ENCODE data around the gene TYW1B.
"Not testable (repeated sequence)": the region's sequence is repeated elsewhere in the genome, so short reads cannot be mapped to it uniquely, and the experiment has no call there.

TYW1B gene

DNA sequence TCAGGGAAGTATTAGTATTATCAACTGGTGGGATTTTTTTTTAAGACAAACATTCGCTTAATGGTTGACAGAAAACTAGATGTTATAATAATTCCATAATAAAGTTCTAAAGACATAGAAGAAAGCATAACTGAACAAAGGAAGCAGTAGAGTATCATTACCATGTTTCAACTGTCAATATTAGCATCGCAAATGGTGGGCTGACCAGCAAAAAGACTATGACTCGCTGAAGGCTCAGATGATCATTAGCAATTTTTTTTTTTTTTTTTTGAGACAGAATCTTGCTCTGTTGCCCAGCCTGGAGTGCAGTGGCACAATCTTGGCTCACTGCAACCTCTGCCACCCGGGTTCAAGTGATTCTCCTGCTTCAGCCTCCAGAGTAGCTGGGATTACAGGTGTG is 74.8 kb downstream of the TYW1B start:
- not testable (repeated sequence) for DNase-seq (ENCODE audit: low read depth)

DNA sequence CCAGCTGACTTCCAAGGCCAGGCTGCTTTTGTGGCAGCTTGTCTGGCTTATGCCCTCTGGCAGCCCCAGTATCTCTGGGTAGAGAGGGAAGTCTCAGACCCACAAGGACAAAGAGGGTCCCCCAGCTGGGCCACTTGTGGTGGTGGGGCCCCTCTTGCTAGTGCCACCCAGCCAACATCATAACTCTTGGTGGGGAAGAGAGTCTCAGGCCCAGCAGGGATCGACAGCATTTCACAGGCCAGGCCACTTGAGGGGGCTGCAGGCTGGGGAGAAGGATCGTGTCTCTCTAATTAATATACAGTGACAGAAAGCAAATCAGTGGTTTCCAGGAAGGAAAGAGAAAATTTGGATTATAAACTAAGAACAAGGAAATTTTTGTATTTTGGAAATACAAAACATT is 76.0 kb downstream of the TYW1B start:
- no peak for DNase-seq (ENCODE audit: low read depth)

DNA sequence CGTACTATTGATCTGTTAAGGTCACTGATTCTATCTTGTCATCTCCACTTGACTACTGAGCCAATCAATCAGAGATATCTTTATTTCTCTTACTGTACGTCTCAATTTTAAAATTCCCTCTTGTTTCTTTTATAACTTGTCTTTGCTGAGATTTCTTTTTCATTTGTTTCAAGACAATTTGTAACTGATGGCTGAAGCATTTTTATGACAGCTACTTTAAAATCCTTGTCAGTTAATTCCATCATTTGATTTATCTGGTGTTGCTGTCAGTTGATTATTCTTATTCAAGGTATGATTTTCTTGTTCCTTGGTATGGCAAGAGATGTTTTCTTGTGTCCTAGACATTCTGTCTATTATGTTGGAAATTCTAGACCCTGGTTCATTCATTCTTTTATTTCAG is 76.6 kb downstream of the TYW1B start:
- no peak for DNase-seq (ENCODE audit: low read depth)

DNA sequence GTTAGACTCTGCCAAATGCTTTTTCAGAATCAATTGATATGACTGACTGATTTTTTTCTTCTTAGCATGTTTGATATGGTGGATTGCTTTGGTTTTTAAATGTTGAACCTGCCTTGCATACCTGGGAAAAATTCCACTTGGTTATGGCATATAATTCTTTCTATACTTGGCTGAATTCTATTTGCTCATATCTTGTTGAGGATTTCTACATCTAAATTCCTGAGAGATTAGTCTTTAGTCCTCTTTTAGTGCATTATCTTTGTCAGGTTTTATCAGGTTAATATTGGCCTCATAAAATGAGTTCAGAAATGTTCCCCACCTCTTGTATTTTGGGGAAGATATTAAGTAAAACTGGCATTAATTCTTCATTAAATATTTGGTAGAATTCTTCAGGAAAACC is 79.4 kb downstream of the TYW1B start:
- DNase-seq (ENCODE audit: low read depth), result not testable (repeated sequence)

DNA sequence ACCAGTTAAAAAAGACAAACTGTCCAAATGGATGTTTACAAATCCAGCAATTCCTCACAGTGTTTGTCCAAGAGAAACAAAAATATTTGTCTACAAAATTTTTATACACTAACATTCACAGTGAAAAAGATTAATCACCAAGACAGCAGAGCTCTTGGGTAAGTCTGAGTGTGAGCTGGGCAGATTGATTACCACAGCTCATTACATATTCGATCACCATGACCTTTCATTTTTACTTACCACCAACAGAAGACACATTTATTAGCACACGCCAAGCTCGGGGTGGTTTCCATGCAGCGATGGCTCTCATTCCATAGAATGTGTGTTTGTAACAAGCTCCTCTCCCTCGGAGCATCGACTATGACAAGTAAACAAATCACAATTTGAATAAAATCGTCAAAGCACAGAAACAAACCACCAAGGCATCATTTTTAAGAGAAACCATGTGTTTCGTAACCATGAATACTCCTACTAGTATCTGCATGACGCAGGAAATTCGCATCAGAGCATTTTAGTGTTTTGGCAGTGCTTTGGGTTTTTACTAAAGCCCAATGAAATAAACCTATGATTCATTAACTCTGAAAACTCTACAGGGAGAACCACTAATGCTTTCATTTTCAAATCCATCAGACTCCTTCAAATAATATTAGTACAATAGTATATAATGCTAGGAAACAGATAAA is 83.6 kb downstream of the TYW1B start:
- DNase-seq (ENCODE audit: low read depth), result not testable (repeated sequence)

DNA sequence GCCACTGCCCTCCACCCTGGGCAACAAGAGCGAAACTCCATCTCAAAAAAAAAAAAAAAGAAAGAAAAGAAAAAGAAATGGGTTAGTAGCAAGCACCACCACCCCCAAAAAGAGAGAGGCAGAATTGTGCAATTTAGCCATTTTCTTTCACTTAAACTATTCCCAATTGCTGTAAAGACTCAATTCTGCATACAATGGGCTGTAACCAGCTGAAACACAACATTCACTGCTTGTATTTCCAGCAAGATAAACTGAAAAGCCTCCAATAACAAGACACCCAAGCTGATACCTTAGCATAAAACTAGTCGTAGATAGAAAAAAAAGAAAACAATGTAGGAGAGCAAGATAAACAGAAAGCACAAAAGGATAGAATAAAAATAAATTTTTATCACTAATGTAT is 84.2 kb downstream of the TYW1B start:
- not testable (repeated sequence) for DNase-seq (ENCODE audit: low read depth)

DNA sequence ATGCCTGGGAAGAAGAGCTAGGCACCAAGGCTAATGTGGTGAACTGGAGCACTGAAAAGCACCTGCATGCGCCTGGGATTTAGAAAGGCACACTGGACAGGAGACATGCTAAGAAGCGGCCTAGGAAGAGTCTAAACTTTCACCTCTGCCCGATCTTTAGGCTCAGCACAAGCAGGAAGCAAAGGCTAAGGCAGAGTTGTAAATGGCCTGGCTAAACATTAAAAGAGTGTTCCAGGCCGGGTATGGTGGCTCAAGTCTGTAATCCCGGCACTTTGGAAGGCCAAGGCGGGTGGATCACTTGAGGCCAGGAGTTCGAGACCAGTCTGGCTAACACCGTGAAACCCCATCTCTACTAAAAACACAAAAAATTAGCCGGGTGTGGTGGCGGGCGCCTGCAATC is 88.3 kb downstream of the TYW1B start:
- not testable (repeated sequence) for DNase-seq (ENCODE audit: low read depth)

DNA sequence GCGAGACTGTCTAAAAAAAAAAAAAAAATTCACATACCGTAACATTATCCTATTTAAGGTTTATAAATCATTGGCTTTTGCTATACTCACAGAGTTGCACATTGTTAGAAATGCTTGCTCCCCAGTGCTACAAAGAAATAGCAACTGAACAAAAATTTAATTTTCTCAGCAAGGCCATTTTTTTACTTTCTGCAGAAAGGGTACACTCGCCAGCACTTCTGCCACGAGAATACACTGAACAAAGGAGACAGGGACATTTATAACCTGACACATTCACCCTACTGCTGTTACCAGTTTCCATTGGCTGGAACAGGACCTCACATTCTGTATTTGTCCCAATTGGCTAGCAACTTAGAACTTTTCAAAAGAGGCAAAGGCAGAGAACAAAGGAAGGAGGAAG is 92.1 kb downstream of the TYW1B start:
- not testable (repeated sequence) for DNase-seq (ENCODE audit: low read depth)

DNA sequence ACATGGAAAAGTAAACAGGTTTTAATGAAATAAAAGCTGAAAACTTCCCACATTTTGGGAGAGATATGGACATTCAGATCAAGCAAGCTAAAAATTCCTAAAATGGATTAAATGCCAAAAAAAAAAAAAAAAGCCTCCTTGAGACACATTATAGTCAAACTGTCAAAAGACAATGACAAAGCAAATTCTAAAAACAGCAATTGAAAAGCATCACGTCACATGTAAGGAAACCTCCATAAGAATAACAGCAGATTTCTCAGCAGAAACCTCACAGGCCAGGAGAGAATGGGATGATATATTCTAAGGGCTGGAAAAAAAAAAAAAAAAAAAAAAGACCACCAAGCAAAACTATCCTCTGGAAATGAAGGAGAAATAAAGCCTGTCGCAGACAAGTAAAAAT is 97.2 kb downstream of the TYW1B start:
- not testable (repeated sequence) for DNase-seq (ENCODE audit: low read depth)

DNA sequence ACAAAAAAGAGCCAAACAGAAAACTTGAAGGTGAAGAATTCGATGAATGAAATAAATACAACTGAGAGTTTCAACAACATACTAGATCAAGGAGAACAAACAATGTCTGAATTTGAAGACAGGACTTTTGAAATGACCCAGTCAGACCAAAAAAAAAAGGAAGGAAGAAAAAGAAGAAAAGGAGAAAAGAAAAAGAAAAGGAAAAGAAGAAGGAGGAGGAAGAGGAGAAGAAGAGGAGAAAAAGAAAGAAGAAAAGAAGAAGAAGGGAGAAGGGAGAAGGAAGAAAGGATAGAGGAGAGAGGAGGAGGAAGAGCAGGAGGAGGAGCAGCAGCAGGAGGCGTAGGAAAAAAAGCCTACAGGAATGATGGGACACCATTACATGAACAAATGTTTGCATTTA is 97.6 kb downstream of the TYW1B start:
- not testable (repeated sequence) for DNase-seq (ENCODE audit: low read depth)

DNA sequence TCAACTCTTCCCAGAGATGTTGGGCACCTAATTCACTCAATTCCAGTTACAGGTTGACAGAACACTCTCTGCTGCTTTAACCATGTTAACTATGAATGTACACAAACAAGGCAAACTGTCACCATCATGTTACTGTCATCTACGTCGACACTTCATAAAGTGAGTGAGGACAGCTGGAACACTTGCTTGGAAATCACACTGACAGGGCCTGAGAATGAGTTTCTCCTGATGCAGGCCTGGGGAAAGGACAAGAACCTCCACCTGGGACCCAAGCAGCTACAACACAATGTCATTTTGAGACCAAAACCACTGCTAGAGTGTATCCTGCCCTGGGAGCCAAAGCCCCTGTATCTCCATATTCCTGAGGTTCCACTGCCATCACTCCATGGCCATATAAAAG is 98.9 kb downstream of the TYW1B start:
- DNase-seq (ENCODE audit: low read depth), result not testable (repeated sequence)

DNA sequence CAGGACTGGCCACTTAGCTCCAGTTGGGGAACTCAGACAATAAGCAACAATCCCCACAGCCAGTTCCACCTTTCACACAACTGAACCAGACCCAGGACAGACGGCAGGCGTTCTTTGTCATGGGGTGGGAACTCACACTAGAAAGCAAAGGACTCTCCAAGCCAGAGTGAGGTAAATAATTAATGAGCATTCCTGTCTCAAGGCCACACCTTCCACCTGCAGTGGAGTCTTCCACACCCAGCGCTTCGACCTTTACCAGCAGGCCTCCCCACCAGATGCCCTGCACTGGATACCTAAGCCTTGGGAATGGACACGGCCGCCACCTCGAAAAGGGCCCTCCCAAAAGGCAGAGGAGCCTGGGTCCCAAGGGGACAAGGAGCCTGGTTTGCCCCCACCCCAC is 105.3 kb downstream of the TYW1B start:
- DNase-seq (ENCODE audit: low read depth), result not testable (repeated sequence)

DNA sequence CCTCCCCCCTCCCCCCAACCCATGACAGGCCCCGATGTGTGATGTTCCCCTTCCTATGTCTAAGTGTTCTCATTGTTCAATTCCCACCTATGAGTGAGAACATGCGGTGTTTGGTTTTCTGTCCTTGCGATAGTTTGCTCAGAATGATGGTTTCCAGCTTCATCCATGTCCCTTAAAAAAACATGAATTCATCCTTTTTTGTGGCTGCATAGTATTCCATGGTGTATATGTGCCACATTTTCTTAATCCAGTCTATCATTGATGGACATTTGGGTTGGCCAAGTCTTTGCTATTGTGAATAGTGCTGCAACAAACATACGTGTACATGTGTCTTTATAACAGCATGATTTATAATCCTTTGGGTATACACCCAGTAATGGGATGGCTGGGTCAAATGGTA is 107.1 kb downstream of the TYW1B start:
- not testable (repeated sequence) for DNase-seq (ENCODE audit: low read depth)

DNA sequence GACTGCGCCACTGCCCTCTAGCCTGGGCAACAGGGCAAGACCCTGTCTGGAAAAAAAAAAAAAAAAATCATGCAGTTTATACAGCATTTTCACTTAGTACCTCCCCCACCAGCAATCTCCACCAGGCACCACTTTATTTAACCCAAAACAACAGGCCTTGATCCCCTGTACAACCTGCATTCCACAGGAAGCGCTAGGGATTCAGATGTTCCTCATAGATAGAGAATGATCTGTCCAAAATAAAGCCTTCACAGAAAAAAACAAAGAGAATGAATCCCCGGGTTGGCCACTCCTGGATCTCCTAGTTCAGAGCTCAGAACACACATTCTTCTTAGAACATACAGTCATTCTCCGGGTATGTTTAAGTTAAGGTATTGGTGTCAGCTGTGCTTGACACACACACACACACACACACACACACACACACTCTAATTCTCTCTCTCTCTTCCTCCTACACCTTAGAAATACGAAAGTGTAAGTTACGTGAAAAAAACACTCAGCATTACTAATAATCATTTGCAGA is 110.7 kb downstream of the TYW1B start:
- DNase-seq (ENCODE audit: low read depth), result not testable (repeated sequence)

DNA sequence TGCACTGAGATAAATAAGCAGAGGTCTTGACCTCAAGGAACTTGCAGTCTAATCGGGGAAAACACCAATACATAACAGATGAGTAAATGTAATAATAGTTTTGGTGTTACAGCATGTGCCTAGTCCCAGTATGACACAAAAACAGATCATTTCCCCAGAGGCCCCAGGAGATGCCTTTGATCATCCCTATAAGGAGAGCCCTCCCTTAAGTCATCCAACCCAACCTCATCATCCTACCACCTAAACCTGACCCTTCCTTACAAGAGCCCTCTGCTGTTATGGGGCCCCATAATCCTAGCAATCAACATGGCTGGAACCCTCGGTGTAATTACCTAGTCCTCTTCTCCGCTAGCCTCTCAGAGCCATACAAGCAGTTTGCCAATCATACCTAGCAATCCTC is 116.1 kb downstream of the TYW1B start:
- DNase-seq (ENCODE audit: low read depth), result not testable (repeated sequence)

DNA sequence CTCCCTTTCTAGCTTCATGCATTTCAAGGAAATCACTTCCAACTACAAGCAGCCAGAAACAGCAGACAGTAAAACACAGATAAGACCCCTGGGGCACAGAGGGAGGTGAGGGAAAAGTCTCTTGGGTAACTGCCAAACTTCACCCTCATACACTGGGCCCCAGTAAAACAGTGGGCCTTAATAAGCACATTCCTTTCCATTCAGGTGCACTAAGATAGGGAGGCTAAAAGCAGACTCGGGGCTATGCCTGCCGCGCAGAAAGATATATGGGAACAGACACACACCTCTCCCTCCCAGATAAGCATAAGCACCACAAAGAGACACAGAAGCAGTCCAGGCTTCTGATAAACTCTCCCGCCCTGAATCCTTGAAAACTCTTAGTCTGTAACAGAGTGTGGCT is 117.0 kb downstream of the TYW1B start:
- no peak for DNase-seq (ENCODE audit: low read depth)

DNA sequence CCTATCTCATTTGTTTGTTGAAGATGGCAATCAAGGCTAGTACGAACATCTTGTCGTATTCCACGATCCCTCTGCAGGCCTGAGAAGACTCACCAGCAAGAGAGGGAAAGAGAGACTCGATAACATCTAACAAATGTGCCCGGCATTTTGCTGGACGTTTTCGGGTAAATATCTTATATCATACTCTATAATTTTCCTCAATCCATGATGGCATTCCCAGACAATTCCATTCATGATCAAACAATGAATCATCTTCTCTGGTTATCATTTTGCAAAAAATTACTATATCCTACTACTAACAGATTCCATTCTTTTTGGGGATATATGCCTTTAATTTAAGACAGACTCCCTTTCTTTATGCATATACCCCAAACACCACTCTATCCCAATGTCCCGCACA is 118.1 kb downstream of the TYW1B start:
- DNase-seq (ENCODE audit: low read depth), result no peak

DNA sequence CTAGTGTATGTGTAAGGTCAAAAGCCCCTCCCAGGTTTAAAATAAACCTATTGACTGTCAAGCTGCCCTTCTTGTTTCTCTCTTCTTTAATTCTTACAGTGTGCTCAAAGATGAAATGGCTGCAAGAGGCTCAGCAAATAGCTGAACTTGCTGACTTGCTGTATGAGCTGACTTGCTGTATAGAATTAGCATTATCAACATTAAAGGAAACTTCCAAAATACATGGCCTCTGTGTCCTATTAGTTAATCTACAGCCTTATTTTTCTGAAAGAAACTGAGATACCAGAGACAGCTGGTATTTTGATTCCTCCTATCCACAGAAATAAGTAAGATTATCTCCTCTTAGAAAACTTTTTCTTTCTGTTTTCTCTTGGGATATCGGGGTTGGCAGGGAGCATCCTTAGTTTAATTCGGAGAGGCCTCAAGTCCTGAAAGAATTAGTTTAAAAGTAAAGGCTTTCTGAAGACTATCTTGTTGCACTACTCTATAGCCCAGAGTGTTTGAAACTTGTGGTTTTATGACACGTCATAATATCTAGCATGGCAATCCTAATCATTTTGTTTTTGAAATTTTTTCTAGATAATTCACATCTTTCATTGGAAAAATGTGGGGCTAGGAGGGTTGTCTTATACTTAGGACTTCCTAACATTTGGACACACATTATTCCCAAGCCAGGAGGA is 119.5 kb downstream of the TYW1B start:
- DNase-seq (ENCODE audit: low read depth), result not testable (repeated sequence)

DNA sequence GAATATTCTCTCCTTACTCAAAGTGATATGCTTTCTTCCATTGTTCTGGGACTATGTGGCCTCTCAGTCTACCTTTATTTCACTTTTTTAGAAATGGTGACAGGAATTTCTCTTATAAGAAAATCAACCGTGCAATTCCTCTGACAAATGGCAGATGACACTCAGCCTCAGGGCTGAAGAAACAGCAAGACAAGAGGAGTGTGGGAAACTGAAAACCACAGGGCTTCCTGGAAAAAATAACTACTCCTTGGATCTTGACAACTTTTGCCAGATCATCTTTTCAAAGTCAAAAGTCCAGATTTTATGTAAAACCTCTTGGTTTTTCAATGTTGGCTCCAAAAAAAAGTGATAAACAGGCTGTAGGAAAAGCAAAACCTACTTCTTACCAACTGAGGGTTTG is 121.5 kb downstream of the TYW1B start:
- no peak for DNase-seq (ENCODE audit: low read depth)

DNA sequence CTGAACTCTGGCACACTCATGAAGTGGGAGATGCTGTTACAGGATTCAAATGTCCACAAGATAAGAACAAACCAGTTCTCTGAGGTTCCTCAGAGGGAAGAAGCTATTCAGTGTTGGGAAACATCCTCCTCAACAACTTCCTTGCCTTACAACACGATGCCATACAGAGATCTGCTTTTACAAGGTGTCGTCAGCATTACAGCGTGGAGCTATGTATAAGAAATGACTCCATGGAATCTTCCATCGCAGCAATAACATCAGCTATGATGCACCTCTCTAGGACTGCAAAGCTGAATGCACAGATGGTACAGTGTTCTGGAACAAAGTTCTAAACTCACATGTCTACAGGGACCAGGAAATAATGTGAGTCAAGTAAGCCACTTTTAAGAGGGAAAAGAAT is 122.3 kb downstream of the TYW1B start:
- not testable (repeated sequence) for DNase-seq (ENCODE audit: low read depth)

DNA sequence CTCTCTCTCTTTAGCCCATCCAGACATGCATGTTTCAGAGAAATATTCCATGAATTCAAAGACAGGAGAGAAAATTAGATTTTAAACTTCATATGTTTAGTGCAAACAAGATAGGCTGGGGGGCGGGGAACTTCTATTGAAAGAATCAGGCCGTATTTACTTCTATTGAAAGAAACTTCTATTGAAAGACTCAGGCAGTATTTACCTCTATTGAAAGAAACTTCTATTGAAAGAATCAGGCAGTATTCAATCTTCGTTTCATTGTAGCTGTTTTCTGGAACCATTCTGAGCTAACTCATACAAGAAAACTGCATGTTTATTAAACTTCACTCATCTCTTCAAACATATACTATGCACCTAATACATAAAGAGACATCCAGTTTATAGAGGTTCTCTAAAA is 123.1 kb downstream of the TYW1B start:
- DNase-seq (ENCODE audit: low read depth), result no peak

DNA sequence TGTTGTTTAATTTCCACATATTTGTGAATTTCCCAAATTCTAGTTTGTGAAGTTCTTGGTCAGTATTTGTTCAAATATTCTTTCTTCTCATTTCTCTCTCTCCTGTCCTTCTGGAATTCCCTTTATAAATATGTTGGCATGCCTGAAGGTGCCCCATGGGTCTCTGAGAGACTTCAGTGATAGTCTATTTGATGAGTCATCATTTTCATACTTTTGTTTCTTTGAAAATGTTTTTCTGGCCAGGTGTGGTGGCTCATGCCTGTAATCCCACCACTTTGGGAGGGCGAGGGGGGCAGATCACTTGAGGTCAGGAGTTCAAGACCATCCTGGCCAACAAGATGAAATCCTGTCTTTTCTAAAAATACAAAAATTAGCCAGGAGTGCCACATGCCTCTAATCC is 127.5 kb downstream of the TYW1B start:
- not testable (repeated sequence) for DNase-seq (ENCODE audit: low read depth)

DNA sequence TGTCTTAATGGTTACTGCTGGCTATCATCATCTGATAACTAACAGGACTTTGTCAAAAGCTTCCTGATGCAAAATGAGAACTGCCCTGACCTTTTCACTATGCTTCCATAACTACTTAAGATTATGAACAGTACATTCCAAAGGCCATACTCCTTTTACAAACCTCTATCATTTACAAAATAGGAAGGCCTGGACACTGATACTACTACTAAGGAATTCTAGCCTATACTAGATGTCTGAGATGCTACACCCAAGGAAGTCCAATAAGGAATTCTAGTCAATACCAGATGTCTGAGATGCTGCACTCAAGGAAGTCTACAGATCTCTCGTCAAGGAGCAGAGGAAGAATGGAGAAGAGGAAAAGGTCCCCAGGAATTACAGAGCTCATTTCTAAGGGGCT is 130.9 kb downstream of the TYW1B start:
- not testable (repeated sequence) for DNase-seq (ENCODE audit: low read depth)

DNA sequence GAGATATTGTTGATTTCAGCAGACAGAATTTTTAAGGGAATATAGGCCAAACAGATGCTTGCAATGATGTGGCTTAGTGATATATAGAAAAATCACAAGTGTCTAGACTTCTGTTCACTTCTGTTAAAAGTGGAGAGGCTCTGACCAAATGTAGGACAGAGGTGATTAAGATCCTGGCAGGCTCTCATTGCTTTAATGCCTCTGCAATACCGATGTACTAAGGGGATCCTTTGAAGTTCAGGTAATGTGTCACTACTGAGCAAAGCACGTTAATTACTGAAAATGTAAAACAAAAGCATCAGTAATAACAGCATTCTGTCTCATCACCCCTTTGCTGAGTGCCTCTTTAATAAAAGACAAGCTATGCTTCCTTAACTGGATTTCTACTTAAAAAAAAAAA is 131.4 kb downstream of the TYW1B start:
- not testable (repeated sequence) for DNase-seq (ENCODE audit: low read depth)

Measured in activated T-cell treated with anti-CD3 and anti-CD28 coated beads for 48 hours (primary cell).